ENCODE results near the gene SVOPL. TPM values are rescaled to one million over a fixed set of nuclear protein-coding genes. Genes with fewer than 3 reads are reported as not detected.

Gene SVOPL
- total and polyA plus RNA-seq, 2 experiments from 2014 or later, result 0.95 to 1.1 TPM

GRCh38 chr7:138622841-138623240 lies 78.3 kb downstream of the SVOPL start:
- no peaks in the 10 kb centered on the region for H3K27me3 ChIP-seq
- H3K4me1 ChIP-seq (ENCODE audit: insufficient read depth), result no peaks in the 10 kb centered on the region
- no peaks in the 10 kb centered on the region for H3K79me2 ChIP-seq
- H3K4me3 ChIP-seq, result no peak overlapping the region
- no peaks in the 10 kb centered on the region for H3K9me3 ChIP-seq (ENCODE audit: low read depth)
- H2AFZ ChIP-seq, result no peak overlapping the region
- no peak for DNase-seq (ENCODE audit: low spot score)
- no peaks in the 10 kb centered on the region for H3K36me3 ChIP-seq (replicated peaks; ENCODE audit: insufficient read depth, low read depth)
- H3K9me2 ChIP-seq (replicated peaks; ENCODE audit: insufficient read depth), result no peaks in the 10 kb centered on the region
- 87% methylated on average over 1 of the region's 1 CpG for WGBS (ENCODE audit: low lambda C conversion rate, missing lambda C conversion rate)
- H4K20me1 ChIP-seq (ENCODE audit: insufficient read depth, poor library complexity, severe bottlenecking), result no peaks in the 10 kb centered on the region
- no peak overlapping the region for H3K4me2 ChIP-seq
- H3K27ac ChIP-seq, result no peak overlapping the region
- no peak for TF ChIP-seq EZH2 (IDR thresholded peaks at IDR 0.05; ENCODE audit: borderline replicate concordance)
- no peak for TF ChIP-seq CTCF (IDR thresholded peaks at IDR 0.05; ENCODE audit: poor library complexity)
- TF ChIP-seq EZH2phosphoT487 (IDR thresholded peaks at IDR 0.05; ENCODE audit: low read depth, severe bottlenecking, unreplicated experiment), result no peak

GRCh38 chr7:138618933-138619332 lies 82.2 kb downstream of the SVOPL start:
- Histone ChIP-seq H3K9me2 (replicated peaks; ENCODE audit: insufficient read depth) (no peaks in the 10 kb centered on the region), H3K4me3 (no peak overlapping the region), H3K27ac (no peak overlapping the region), H3K27me3 (no peaks in the 10 kb centered on the region), H4K20me1 (ENCODE audit: insufficient read depth, poor library complexity, severe bottlenecking) (no peaks in the 10 kb centered on the region), H3K9me3 (ENCODE audit: low read depth) (no peaks in the 10 kb centered on the region), H3K4me2 (no peak overlapping the region), H3K36me3 (replicated peaks; ENCODE audit: insufficient read depth, low read depth) (no peaks in the 10 kb centered on the region), H3K79me2 (no peaks in the 10 kb centered on the region), H3K4me1 (ENCODE audit: insufficient read depth) (no peaks in the 10 kb centered on the region), H2AFZ (no peak overlapping the region)
- TF ChIP-seq EZH2phosphoT487 (IDR thresholded peaks at IDR 0.05; ENCODE audit: low read depth, severe bottlenecking, unreplicated experiment) (no peak), EZH2 (IDR thresholded peaks at IDR 0.05; ENCODE audit: borderline replicate concordance) (no peak), CTCF (IDR thresholded peaks at IDR 0.05; ENCODE audit: poor library complexity) (no peak)
- DNase-seq (ENCODE audit: low spot score), result no peak

GRCh38 chr7:138618506-138618905 lies 82.7 kb downstream of the SVOPL start:
- Histone ChIP-seq H3K9me2 (replicated peaks; ENCODE audit: insufficient read depth) (no peaks in the 10 kb centered on the region), H4K20me1 (ENCODE audit: insufficient read depth, poor library complexity, severe bottlenecking) (no peaks in the 10 kb centered on the region), H2AFZ (no peak overlapping the region), H3K4me3 (no peak overlapping the region), H3K4me1 (ENCODE audit: insufficient read depth) (no peaks in the 10 kb centered on the region), H3K79me2 (no peaks in the 10 kb centered on the region), H3K27me3 (no peaks in the 10 kb centered on the region), H3K27ac (no peak overlapping the region), H3K36me3 (replicated peaks; ENCODE audit: insufficient read depth, low read depth) (no peaks in the 10 kb centered on the region), H3K4me2 (no peak overlapping the region), H3K9me3 (ENCODE audit: low read depth) (no peaks in the 10 kb centered on the region)
- DNase-seq (ENCODE audit: low spot score), result no peak
- TF ChIP-seq EZH2phosphoT487 (IDR thresholded peaks at IDR 0.05; ENCODE audit: low read depth, severe bottlenecking, unreplicated experiment) (no peak), EZH2 (IDR thresholded peaks at IDR 0.05; ENCODE audit: borderline replicate concordance) (no peak), CTCF (IDR thresholded peaks at IDR 0.05; ENCODE audit: poor library complexity) (no peak)
- WGBS (ENCODE audit: low lambda C conversion rate, missing lambda C conversion rate), result over 99% methylated on average over 10 of the region's 10 CpGs

GRCh38 chr7:138616085-138616484 lies 85.1 kb downstream of the SVOPL start:
- Histone ChIP-seq H3K4me3 (no peak overlapping the region), H3K36me3 (replicated peaks; ENCODE audit: insufficient read depth, low read depth) (no peaks in the 10 kb centered on the region), H3K79me2 (no peaks in the 10 kb centered on the region), H3K4me1 (ENCODE audit: insufficient read depth) (peaks cover 4% of the 10 kb centered on the region), H3K9me2 (replicated peaks; ENCODE audit: insufficient read depth) (no peaks in the 10 kb centered on the region), H4K20me1 (ENCODE audit: insufficient read depth, poor library complexity, severe bottlenecking) (no peaks in the 10 kb centered on the region), H3K9me3 (ENCODE audit: low read depth) (no peaks in the 10 kb centered on the region), H3K27ac (no peak overlapping the region), H3K27me3 (no peaks in the 10 kb centered on the region), H3K4me2 (no peak overlapping the region), H2AFZ (no peak overlapping the region)
- 96% methylated on average over 6 of the region's 6 CpGs for WGBS (ENCODE audit: low lambda C conversion rate, missing lambda C conversion rate)
- no peak for DNase-seq (ENCODE audit: low spot score)
- TF ChIP-seq EZH2phosphoT487 (IDR thresholded peaks at IDR 0.05; ENCODE audit: low read depth, severe bottlenecking, unreplicated experiment), result no peak

Measured in hepatocyte (in vitro differentiated cells).